ENCODE measurements around the gene AHSA1.

Gene AHSA1

GRCh38 chr14:77511486-77512162 lies 53.7 kb downstream of the AHSA1 start:
- no peak for DNase-seq

DNA sequence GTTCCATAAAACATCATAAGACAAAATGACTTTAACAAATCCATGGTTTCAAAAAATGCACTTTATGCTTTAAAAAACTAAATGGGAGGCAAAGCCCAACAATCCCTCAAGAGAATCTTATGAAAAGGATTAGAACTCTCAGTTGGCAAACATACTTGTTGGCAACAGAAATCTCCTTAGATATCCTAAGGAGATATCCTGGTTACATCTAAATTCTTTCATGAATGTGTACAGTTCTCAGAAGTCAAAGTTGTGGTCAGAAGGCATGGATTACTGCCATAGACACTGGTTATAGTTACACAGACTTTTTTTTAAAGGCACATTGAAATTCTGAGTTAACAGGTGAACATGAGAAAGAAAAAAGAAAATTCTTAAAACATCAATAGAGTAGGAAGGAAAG lies 58.2 kb downstream of the AHSA1 start:
- DNase-seq: no peak

Measured in CD4-positive, alpha-beta T cell treated with Interferon alpha-2 for 1 hour (primary cell).